Activated T-cell treated with anti-CD3 and anti-CD28 coated beads for 24 hours (primary cell): Measurements from ENCODE around the gene THBD.

Experiments used
- DNase-seq: peaks from one replicate; pipeline ENCODE4 v3.0.0-alpha.2; 2020; ENCODE audit warnings: low read depth

The THBD gene

DNA sequence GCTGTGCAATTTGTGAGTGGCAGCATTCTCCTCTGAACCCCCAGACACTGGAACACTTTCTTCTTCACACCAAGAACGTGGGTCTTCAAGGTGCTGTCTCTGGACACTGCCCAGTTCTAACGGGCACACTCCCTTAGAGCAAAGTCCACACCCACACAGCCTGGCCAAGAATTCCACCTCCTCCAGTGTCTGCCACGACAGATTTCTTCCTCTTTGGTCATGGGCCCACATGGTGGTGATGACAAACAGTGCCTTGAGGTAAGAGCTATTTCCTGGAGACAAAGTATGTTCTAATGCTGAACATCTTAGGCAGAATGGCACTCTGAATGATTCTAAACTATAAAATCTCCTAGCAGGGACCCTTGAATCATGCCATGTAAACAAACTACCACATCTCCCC, 39.8 kb downstream of the THBD start:
- no peak for DNase-seq

DNA sequence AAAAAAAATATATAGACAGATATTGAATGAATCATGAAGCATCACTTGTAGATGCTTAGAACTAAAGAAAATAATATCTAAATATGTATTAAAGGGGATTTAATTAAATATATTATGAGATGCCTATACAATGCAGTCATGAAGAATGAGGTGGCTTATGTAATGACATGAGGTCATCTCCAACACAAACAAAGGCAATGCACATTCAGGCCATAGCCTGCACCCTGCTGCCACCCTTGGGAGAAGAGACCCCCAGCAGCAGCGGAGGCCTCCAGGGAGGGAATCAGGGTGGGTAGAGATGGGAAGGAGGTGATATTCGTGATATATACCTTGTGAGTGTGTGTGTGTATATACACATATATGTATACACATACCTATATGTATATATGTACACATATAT, 40.8 kb downstream of the THBD start:
- DNase-seq: no peak

DNA sequence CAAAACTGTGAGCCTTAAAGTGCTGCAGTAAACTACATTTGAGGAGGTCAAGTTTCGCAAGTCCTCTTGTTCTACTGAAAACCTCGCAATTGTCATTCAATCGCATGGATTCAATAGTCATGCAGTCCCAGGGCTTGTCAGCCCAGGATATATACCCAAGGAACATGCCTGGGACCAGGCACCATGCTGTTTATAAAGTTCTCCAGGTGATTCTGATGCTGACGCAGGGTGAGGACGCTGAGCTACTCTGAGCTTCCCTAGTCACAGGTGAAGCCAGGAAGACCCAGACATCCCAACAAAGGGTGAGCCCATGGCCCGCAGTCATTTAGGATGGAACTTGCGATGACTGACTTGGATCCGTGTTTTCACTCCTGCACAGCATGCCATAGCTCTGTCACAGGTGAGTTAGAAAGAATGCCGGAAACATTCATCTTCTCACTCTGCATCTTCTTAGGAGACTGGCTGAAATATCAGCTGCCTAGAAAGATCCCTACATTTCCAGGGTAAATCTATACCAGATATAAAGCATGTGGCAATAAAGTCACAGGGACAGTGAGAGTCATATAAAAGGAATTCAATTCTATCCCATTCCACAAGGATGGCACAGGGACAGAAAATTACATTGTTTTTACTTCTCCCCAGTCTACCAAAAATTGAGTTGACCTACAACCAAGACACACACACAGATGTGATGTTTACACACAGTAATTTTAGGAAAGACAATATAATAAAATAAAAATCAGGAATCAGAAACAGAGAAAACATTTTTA, 41.4 kb downstream of the THBD start:
- no peak for DNase-seq

DNA sequence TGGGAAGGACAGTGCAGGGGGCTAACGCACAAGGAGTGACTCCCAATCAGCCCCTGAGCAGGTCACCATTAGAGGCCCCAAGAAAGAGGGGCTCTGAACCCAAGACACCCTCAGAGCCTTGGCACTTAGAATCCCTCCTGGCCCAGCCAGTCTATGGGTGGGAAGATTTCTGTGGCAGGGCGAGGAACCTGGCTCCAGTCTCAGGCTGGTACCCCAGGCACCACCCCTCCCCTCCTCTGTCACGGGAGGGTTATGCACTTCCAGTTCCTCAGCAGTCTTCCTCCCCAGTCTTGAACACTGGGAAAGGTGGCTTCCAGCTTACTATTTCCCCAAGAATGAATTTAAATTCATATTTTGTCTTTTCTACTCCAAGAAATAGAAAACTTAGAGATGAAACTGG, 42.0 kb downstream of the THBD start:
- no peak for DNase-seq

DNA sequence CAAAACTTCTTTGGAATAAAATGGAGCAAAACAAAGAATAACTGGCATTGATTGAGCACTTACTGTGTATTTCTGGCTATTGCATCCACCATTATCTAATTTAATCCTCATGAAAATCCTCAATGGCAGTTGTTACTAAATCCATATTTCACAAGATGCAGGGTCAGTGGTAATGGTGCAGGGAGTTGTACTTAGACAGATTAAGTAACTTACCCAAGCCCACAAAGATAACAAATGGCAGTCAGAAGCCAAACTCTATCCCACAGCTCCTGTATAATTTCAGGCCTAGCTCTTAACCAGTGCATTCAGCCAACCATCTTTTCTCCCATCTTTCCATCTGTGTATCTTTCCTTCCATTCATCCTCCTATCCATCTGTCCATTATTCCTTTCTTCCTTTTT, 43.7 kb downstream of the THBD start:
- no peak for DNase-seq

DNA sequence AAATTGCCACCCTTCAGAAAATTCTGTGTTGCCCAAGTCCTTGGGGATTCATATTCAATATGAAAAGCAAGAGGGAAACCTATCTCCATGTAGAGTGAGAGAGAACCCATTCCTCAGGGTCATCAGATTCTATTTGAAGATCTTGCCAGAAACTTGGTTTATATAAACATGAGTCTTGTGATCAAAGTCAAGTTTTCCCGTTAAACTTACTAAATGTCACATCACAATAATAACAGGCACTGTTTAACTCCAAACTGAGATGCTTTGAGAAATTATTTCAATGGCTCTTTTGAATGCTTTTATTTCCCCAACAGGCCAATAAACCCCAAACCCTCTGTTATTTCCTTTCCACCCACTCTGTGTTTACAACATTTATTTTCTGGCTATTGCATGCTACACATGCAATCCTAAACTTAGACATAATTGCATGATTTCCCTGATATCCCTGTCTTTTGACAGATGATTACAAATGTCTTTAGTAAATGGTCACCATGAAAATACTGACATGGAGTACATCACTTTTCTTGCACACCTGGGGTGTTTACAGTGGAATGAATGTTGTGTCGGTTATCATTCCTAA, 45.5 kb downstream of the THBD start:
- no peak for DNase-seq

DNA sequence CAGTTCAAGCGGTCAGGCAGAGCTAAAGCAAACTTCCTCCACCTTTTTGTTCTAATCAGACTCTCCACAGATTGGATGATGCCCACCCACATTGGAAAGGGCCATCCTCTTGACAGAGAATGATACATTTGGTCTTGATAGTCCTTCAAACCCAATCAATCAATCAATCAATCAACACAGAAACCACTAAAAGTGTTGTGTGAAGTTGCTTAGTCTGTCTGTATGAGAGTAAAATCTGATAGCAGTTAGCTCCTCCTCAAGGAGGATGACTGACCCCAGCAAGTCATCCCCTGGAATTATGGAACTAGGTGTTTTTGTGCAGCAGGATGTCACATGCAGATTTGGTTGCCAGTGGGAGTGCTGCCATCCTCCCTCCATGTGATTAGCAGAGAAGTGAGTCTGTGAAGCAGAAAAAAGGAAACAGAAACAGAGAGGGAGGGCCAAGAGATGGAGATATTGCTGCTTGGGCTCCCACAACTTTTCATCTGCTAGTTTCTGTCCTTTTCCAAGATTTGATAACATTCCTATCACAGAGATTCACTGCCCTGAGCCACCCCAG, 46.3 kb downstream of the THBD start:
- DNase-seq: no peak

DNA sequence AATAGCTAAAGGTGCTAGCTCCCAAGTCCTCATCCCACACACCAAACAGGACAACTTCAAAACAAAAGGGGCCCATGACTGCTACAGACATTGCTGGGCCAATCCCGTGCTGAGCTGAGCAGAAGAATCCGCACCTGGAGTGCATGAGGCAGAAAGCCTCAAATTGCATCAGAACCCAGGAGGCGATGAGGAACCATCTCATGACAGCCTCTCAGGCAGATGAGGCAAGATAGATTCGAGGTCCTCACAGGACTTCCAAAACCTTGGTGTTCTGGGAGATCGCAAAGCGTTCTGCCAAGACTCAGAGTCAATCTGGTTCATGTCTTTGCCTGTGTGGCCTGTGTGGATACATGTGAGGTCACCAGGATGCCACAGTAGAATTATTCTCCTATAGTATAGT, 47.2 kb downstream of the THBD start:
- DNase-seq: no peak

DNA sequence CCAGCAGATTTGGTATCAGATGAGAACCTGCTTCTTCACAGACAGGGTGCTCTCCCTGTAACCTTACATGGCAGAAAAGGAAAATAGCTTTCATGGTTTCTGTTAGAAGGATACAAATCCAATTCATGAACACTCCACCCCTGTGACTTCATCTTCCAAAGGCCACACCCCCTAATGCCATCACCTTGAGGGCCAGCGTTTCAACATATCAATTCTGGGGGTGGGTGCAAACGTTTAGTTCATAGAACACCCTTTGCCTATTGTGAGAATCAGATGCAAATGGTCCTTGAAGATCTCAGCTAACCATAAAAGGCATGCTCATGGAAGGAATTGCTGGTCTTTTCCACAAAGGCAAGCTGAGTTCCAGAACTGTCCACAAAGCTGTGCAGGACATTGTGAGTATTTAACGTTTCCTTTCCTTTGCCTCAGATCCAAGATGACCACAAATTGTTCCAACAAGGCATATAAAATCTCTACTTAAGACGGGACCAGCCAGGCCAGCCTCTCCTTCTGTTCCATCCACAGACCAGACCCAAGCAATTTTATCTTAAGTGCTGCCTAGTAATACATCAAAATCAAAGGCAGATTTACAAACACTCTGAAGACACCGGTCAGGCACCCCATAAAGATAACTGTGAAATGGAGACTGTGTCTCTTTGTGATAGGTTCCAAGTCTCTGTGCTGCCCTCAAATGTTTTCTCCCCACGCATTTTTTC, 49.1 kb downstream of the THBD start:
- no peak for DNase-seq

DNA sequence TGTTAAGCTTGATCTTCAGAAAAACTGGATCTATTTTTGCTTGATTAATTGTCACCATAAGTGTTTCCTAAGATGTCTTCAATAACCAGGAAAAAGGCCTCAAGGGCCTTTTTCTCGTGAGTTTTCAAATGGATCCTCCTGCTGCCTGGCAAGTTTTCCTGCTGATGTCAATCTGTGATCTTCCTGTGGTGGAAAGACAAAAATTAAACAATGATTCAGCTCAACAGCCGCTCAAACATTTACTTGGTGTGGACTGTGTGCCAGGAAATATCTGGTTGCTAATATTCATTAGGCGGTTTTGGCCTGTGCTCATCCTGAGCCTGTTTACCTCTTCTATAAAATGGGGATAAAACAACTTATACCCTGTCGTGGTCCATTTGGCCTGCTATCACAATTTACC, 49.7 kb downstream of the THBD start:
- DNase-seq: no peak

DNA sequence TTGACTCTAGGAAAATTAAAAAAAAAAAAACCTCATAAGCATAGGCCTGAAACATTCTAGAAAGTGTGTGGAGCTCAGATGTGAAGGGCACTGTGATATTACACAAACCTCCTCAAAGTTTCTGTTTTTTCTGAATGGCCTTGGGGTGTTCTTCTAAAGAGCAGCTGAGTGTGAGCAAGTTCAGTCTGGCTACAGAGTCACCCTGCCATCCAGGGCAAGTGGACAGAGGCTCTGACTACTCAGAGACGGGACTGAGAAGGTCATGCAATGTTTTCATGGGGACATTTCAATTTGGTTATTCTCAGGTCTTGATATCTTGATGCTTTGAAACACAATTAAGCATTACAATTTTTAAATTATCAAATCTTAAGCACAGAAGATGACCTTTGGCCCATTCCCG, 51.0 kb downstream of the THBD start:
- no peak for DNase-seq

DNA sequence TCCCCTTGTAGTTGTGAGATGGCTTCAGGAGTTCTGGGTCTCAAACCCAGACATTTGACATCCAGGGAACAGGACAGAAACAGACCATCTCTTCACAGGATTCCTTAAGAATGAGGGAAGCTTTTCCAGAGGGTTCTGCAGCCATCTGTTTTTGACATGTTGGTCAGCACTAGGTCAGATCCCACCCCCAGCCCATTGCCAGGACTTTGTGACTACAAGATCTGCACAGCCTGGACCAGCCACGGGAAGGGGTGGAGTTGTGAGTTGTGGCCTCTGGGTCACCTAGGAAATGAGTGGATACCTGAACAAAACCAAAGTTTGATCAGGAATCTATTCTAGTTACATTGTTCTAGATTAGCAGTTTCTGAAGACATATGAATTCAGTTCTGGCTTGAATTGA, 53.5 kb downstream of the THBD start:
- no peak for DNase-seq
